Transverse colon (tissue), 4 donors: ENCODE data around the gene PKP1. TPM values are rescaled to one million over a fixed set of nuclear protein-coding genes. Genes with fewer than 3 reads are reported as not detected.

Experiments
- DNase-seq: peaks from one replicate; pipeline ENCODE4 v3.0.0-alpha.2; 2019
- H3K27ac ChIP-seq, 4 donors: fragments of 200-600 bp; sonication (generic); 2 replicates each; pipeline ENCODE4 v1.5.1; 2016 to 2018; ENCODE audit warnings: inconsistent platforms in 4 of 4
- H3K27me3 ChIP-seq: fragments of 200-600 bp; sonication (generic); 2 replicates; pipeline ENCODE4 v1.5.1; 2017; ENCODE audit warnings: inconsistent platforms
- H3K36me3 ChIP-seq, 4 donors: fragments of 200-600 bp; sonication (generic); 2 replicates each; pipeline ENCODE4 v1.5.1; 2017 to 2019; ENCODE audit warnings: inconsistent platforms in 4 of 4
- H3K4me1 ChIP-seq, 4 donors: fragments of 200-600 bp; sonication (generic); 2 replicates each; pipeline ENCODE4 v1.5.1; 2017 to 2020; ENCODE audit warnings: inconsistent platforms in 4 of 4
- H3K4me3 ChIP-seq, 4 donors: fragments of 200-600 bp; sonication (generic); 1 replicate in 1 of 4; 2 replicates in 3 of 4; pipeline versions ENCODE4 v1.5.1 to v1.6.1; 2017 to 2019; ENCODE audit warnings: inconsistent platforms in 4 of 4
- H3K9me3 ChIP-seq, 2 donors: fragments of 200-600 bp; sonication (generic); 2 replicates each; pipeline ENCODE4 v1.5.1; 2017 to 2019; ENCODE audit warnings: inconsistent platforms in 2 of 2
- EP300 ChIP-seq: sonication (generic); formaldehyde crosslinking; IDR thresholded peaks from one replicate; pipeline ENCODE4 v1.6.1; 2017; ENCODE audit warnings: antibody characterized with exemption, low read depth
- POLR2A ChIP-seq: fragments of 450-650 bp; IDR thresholded peaks from one replicate; pipeline ENCODE4 v1.6.1; 2016; ENCODE audit warnings: antibody characterized with exemption, mild to moderate bottlenecking, moderate library complexity
- POLR2AphosphoS5 ChIP-seq, 3 donors: sonication (generic); formaldehyde crosslinking; IDR thresholded peaks; one replicate each; pipeline ENCODE4 v1.6.1; 2016; ENCODE audit warnings: antibody characterized with exemption in 3 of 3
- WGBS, 2 donors: methylation state at CpG; one replicate each; pipeline ENCODE4 v1.1.5; 2018; ENCODE audit warnings: low coverage in 1 of 2; 5-methylcytosine and 5-hydroxymethylcytosine counted together
- in situ Hi-C, 4 donors: fragments of 200-750 bp; cut with MboI; loops; one replicate each; pipeline versions ENCODE4 v1.15.0 to v1.15.1; 2017; ENCODE audit warnings: low sequenced_read_pairs in 3 of 4, low pct_ligation_motif_present in 1 of 4, low pct_unique_long_range_greater_than_20kb in 1 of 4
- intact Hi-C: fragments of 100-400 bp; cut with DNase I; formaldehyde crosslinking; loops from one replicate; pipeline ENCODE4 v1.15.1; 2023; ENCODE audit warnings: low total_unique reads
- total RNA-seq, 4 donors: library from RNA; depleted of rRNA; stranded (reverse); fragments of >200 nt; gene quantifications; one replicate each; pipeline ENCODE4 v1.1.0, GENCODE V29; 2016
- TF ChIP-seq, protein P1 (sequence below), 5 experiments: fragments of 200-600 bp in 3 of 5; fragments of 450-650 bp in 2 of 5; sonication (generic) in 3 of 5; IDR thresholded peaks; 1 replicate in 2 of 5; 2 replicates in 3 of 5; pipeline ENCODE4 v1.5.1; 2016 to 2017; ENCODE audit warnings: antibody characterized with exemption in 5 of 5, inconsistent platforms in 3 of 5, mild to moderate bottlenecking in 2 of 5, moderate library complexity in 1 of 5

PKP1 gene
- total RNA-seq, 4 donors from 2014 or later: 0.14 to 0.32 TPM; not detected in 2

DNA sequence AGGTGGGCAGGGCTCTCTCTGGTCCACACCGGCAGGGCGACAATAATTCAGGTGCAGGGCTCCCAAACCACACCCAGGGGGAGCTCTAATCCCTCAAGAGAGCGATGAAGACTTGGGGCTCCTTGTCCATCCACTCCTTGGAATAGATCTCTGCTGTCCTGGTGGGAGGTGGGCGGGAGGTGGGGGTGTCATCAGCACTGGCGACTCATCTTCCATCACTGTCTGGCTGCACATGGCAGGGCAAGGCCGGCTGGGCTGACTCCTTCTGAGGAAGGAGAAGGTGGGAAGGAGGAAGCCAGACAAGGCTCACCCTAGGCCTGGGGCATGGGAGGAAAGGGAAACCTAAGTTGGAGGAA is 64.9 kb downstream of the PKP1 start:
- Histone ChIP-seq H3K9me3 (no peaks in the 10 kb centered on the region), H3K4me3 (no peak overlapping the region), H3K4me1 (no peaks in the 10 kb centered on the region), H3K27ac (no peak overlapping the region), H3K27me3 (peaks cover 11% of the 10 kb centered on the region), H3K36me3 (no peaks in the 10 kb centered on the region)
- 7 to 22% methylated on average over 3 to 6 of the region's 6 CpGs for WGBS, 2 donors
- no peak for TF ChIP-seq POLR2AphosphoS5 (IDR thresholded peaks at IDR 0.05)
- TF ChIP-seq, protein P1, sequence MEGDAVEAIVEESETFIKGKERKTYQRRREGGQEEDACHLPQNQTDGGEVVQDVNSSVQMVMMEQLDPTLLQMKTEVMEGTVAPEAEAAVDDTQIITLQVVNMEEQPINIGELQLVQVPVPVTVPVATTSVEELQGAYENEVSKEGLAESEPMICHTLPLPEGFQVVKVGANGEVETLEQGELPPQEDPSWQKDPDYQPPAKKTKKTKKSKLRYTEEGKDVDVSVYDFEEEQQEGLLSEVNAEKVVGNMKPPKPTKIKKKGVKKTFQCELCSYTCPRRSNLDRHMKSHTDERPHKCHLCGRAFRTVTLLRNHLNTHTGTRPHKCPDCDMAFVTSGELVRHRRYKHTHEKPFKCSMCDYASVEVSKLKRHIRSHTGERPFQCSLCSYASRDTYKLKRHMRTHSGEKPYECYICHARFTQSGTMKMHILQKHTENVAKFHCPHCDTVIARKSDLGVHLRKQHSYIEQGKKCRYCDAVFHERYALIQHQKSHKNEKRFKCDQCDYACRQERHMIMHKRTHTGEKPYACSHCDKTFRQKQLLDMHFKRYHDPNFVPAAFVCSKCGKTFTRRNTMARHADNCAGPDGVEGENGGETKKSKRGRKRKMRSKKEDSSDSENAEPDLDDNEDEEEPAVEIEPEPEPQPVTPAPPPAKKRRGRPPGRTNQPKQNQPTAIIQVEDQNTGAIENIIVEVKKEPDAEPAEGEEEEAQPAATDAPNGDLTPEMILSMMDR (IDR thresholded peaks at IDR 0.05): peak in 4 of 5 experiments; percentile 43 to 50 (median 46)
- no peak for TF ChIP-seq EP300
- intact Hi-C loops: no loop called here
- in situ Hi-C loops: no loop called here
- DNase-seq: peak; percentile 33

DNA sequence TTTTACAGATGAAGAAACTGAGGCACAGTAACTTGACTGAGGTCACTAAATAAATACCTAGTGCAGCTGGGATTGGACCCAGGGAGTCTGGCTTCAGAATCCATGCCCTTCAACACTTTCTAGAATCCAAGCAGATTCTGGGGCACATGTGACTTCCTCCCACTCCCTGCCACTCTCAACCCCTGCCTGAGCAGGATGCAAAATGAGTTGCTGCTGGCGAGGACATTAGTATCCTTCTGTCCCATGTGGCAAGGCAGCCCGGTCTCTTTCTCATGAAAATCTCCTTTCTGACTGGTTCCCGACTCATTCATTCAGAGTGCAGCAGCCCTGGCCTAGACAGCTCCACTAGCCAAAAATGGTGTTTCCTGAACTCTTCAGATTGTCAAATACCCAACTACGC is 65.8 kb downstream of the PKP1 start:
- no peak overlapping the region for H3K27ac ChIP-seq
- intact Hi-C loops: no loop called here
- H3K27me3 ChIP-seq: peaks cover 17% of the 10 kb centered on the region
- H3K9me3 ChIP-seq: no peaks in the 10 kb centered on the region
- DNase-seq: no peak
- no peaks in the 10 kb centered on the region for H3K36me3 ChIP-seq
- in situ Hi-C loops: no loop called here
- TF ChIP-seq, protein P1 (IDR thresholded peaks at IDR 0.05): no peak
- TF ChIP-seq EP300 (no peak), POLR2A (no peak), POLR2AphosphoS5 (IDR thresholded peaks at IDR 0.05) (no peak)
- no peak overlapping the region for H3K4me3 ChIP-seq
- no peaks in the 10 kb centered on the region for H3K4me1 ChIP-seq
- 84% methylated on average over 4 of the region's 4 CpGs; no CpG with 5 or more reads in 1 of the 2 donors for WGBS, 2 donors

DNA sequence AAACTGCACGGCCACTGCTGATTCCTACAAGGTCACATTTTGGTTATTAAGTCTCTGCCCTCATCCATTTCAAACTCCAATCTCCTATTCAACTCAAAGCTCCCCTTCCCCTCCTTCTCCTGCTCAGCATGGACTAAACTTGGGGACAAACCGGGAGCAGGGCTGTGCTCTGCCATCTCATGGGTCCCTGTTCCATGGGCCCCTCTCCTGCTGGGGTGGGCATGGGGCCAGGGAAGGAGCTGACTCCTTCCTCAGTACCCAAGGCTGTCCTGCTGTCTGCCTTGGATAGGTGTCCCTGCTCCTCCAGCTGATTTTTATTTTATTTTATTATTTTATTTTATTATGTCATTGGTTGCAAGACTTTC is 67.0 kb downstream of the PKP1 start:
- TF ChIP-seq POLR2AphosphoS5 (IDR thresholded peaks at IDR 0.05) (no peak), EP300 (no peak), POLR2A (no peak)
- TF ChIP-seq, protein P1 (IDR thresholded peaks at IDR 0.05): no peak
- in situ Hi-C loops: loop anchor here in 3 of 4 donors (10.0 to 25.0 kb wide), 2 partner anchors 86 to 88 kb away; no protein-coding TSS in a partner anchor
- no peaks in the 10 kb centered on the region for H3K36me3 ChIP-seq
- H3K27me3 ChIP-seq: peaks cover 17% of the 10 kb centered on the region
- 76% methylated on average over 2 of the region's 2 CpGs; no CpG with 5 or more reads in 1 of the 2 donors for WGBS, 2 donors
- no peak overlapping the region for H3K27ac ChIP-seq
- H3K4me1 ChIP-seq: no peaks in the 10 kb centered on the region
- H3K9me3 ChIP-seq: no peaks in the 10 kb centered on the region
- intact Hi-C loops: no loop called here
- no peak overlapping the region for H3K4me3 ChIP-seq
- DNase-seq: no peak

DNA sequence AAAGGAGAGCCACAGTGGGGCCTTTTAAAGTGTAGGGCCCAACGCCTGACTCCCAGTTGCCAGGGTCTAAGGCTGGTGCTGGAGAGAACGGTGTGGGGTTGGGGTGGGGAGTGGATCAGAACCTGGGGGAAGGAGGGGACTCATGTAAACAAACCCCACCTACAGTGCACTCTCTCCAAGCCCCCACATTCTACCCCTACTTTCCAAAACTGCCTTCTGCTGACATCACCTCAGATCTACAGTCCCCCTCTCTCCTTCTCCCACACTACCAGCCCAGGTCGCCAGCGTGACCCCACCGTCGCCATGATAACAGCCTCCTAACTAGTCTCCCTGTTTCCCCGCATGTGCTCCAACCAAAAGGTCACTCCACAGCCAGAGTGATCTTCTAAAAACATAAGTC is 67.6 kb downstream of the PKP1 start:
- peaks cover 17% of the 10 kb centered on the region for H3K27me3 ChIP-seq
- H3K27ac ChIP-seq: no peak overlapping the region
- intact Hi-C loops (no loop called here), in situ Hi-C loops (loop anchor here in 3 of 4 donors (10.0 to 25.0 kb wide), 2 partner anchors 86 to 89 kb away; no protein-coding TSS in a partner anchor)
- 83 to 86% methylated on average over 2 to 7 of the region's 7 CpGs for WGBS, 2 donors
- no peak overlapping the region for H3K4me3 ChIP-seq
- TF ChIP-seq EP300: no peak
- TF ChIP-seq POLR2AphosphoS5 (IDR thresholded peaks at IDR 0.05): no peak
- no peak for TF ChIP-seq POLR2A
- TF ChIP-seq, protein P1 (IDR thresholded peaks at IDR 0.05): no peak
- H3K36me3 ChIP-seq: no peaks in the 10 kb centered on the region
- no peaks in the 10 kb centered on the region for H3K9me3 ChIP-seq
- no peaks in the 10 kb centered on the region for H3K4me1 ChIP-seq
- no peak for DNase-seq
